Heart right ventricle (tissue), 16 donors: ENCODE measurements around the gene ZFHX2. TPM values are rescaled to one million over a fixed set of nuclear protein-coding genes. Genes with fewer than 3 reads are reported as not detected.

Experiments
- ATAC-seq, 8 donors: fragments of 200-7000 bp; cut with Tn5 transposase; one replicate each; pipeline ENCODE4 v1.9.1; 2020; ENCODE audit warnings: mild to moderate bottlenecking in 8 of 8, moderate library complexity in 8 of 8, moderate number of reproducible peaks in 1 of 8
- DNase-seq, 2 donors: peaks; one replicate each; pipeline ENCODE4 v3.0.0-alpha.2; 2020
- H3K27ac ChIP-seq, 10 donors: fragments of 200-600 bp; sonication (generic) in 2 of 10; one replicate each; pipeline versions ENCODE4 v1.5.0 to v1.8.0; 2020 to 2022; ENCODE audit warnings: mild to moderate bottlenecking in 3 of 10
- H3K27me3 ChIP-seq, 7 donors: fragments of 200-600 bp; one replicate each; pipeline ENCODE4 v1.8.0; 2021 to 2022; ENCODE audit warnings: mild to moderate bottlenecking in 2 of 7
- H3K36me3 ChIP-seq, 9 donors: fragments of 200-600 bp; sonication (generic) in 1 of 9; one replicate each; pipeline versions ENCODE4 v1.5.0 to v1.8.0; 2020 to 2022; ENCODE audit warnings: mild to moderate bottlenecking in 2 of 9
- H3K4me1 ChIP-seq, 9 donors: fragments of 200-600 bp; sonication (generic) in 1 of 9; one replicate each; pipeline versions ENCODE4 v1.5.0 to v1.8.0; 2020 to 2022; ENCODE audit warnings: mild to moderate bottlenecking in 4 of 9
- H3K4me3 ChIP-seq, 10 donors: fragments of 200-600 bp; sonication (generic) in 2 of 10; one replicate each; pipeline versions ENCODE4 v1.5.0 to v1.8.0; 2020 to 2022; ENCODE audit warnings: mild to moderate bottlenecking in 7 of 10, moderate library complexity in 2 of 10
- H3K9me3 ChIP-seq, 11 donors: fragments of 200-600 bp in 10 of 11; sonication (generic) in 2 of 11; one replicate each; pipeline versions ENCODE4 v1.5.0 to v1.8.0; 2013 to 2022; ENCODE audit warnings: mild to moderate bottlenecking in 2 of 11, control low read depth in 1 of 11, moderate library complexity in 1 of 11
- CTCF ChIP-seq, 9 donors: fragments of 200-600 bp; sonication (generic) in 2 of 9; IDR thresholded peaks; one replicate each; pipeline versions ENCODE4 v1.5.0 to v1.8.0; 2021 to 2022; ENCODE audit warnings: antibody characterized with exemption in 9 of 9, mild to moderate bottlenecking in 5 of 9, moderate library complexity in 1 of 9
- WGBS, 2 donors: extraction: QIAGEN DNeasy Blood & Tissue Kit; methylation state at CpG; one replicate each; pipeline ENCODE4 v1.1.7; 2013; ENCODE audit warnings: inconsistent platforms in 1 of 2; 5-methylcytosine and 5-hydroxymethylcytosine counted together
- intact Hi-C, 10 donors: fragments of 100-400 bp; cut with DNase I; formaldehyde crosslinking; loops; one replicate each; pipeline versions ENCODE4 v1.11.1 to v1.14.2; 2022
- polyA plus RNA-seq, 2 donors: library from polyadenylated mRNA; stranded (reverse); fragments of 200-250 nt; gene quantifications; one replicate each; pipeline ENCODE4 v1.2.3, GENCODE V29; 2013
- total RNA-seq, 10 donors: library from RNA; stranded (reverse); fragmentation: NEBNext Ultra II Directional in 3 of 10; extraction: Animal tissue kit (Norgen Biotek cat#: 25700) in 3 of 10; gene quantifications; one replicate each; pipeline versions ENCODE4 v1.2.1 to v1.2.4, GENCODE V29; 2021 to 2023
- donor health status: Arrhythmogenic right ventricular cardiomyopathy.
- donor health status: ischemic (EF 13 %, LVEDD 7.1; RV severe dilation, severe dysfunction).
- donor health status: healthy with polysubstance abuse.
- donor health status: DM: no; HTN: yes; CAD: no.
- donor health status: DM: no; HTN: no; CAD: no.
- donor health status: ischemic (EF 25% LVEDD 6.9; RV normal size, moderate dysfunction).
- donor health status: ischemic (EF 25% LVEDD 5.7; RV mildly dilated, moderate dysfunction).
- donor health status: healthy.
- donor health status: DM: yes; HTN: yes; CAD: no.
- donor health status: Ischemic cardiomyopathy.
- donor health status: ischemic (EF 35%, LVEDD 5.7; RV mildly dilated, moderate dysfunction).
- donor health status: nonischemic (EF 11% LVEDD 7.7; RV severe dilation, severe dysfunction).
- donor health status: DM: yes; HTN: yes; CAD: no.
- donor health status: PGD.
- donor health status: ischemic (EF 29% LVEDD 5.4; RV normal size, mild dysfunction).
- donor health status: nonischemic (EF 23%, LVEDD 6.1; RV moderate dilation, normal function).

Gene ZFHX2
- total and polyA plus RNA-seq, 12 donors = 0.25 to 1.9 (median 0.97) TPM

DNA sequence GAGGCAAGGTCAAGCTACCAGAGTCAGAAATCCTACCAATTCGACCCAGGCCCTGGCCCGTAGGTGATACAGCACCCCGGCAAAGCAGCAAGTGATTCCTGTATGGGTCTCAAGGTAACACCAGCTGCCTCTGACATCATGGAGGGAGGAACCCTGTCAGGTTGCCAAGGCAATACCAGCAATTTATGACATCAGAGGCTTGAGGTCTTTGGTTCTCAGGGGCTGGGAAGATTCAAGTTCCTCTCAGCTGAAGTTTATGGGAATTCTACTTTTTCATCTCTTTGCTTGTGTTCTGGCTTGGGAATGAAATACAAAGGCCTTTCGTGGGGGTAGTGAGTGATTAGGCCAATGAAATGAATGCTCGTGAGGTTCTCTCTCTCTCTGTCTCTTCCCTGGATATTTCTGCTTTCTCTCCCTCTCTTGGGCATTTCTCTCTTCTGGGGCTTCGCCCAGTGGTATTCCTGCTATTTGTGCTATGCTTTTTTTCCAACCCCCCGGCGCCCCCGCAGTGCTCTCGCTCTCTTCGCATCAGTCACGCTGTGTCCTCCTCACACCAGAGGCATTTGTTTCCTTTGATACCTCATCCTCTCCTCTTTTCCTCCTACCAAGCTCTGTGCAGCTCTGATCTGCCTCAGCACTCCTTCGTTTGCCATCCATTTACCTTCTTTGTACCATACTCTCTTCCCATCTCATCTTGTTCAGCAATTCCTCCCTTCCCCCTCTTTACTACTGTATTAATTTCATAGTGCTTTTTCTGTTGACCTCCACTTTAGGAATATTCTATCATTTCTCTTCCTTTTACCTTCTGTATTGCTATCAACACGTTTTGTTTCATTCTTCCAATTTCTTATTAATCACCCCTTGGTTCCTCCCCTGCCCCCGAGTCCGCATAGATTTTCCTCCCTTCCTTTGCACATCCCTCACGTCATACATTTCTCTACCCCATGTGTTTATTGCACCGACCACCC, 2.9 kb downstream of the ZFHX2 start:
- H3K27me3 ChIP-seq = peaks cover 0 to 11% (median 0%) of the 10 kb centered on the region in 7 donors
- TF ChIP-seq CTCF (IDR thresholded peaks at IDR 0.05) = no peak
- DNase-seq (no peak), ATAC-seq (no peak)
- intact Hi-C loops = no loop called here
- peaks cover 0 to 39% (median 19%) of the 10 kb centered on the region in 9 donors for H3K4me1 ChIP-seq
- no peaks in the 10 kb centered on the region for H3K36me3 ChIP-seq
- no peak overlapping the region for H3K4me3 ChIP-seq
- H3K9me3 ChIP-seq = no peaks in the 10 kb centered on the region
- WGBS, 2 donors = 57 to 61% methylated on average over 18 of the region's 18 CpGs
- H3K27ac ChIP-seq = no peak overlapping the region

DNA sequence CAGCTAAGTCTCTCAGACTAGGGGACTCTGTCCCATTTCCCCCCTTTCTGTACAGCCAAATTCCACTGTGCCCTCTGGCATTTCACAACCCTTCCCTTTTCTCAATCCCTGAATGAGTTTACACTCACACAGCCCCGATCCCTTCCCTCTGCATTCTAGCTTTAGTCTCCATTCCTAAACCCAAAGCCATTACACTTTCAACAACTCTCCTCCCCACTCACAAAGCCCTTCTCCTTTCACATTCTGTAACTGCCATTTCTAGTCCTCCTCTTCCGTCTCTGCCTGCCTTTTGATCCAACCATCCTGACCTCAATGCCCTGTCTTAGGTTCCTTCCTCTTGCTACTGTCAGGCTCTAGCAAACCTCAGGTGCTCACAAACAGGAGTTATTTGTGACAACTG, 3.6 kb downstream of the ZFHX2 start:
- no peaks in the 10 kb centered on the region for H3K9me3 ChIP-seq
- 77 to 83% methylated on average over 2 of the region's 2 CpGs for whole genome bisulfite sequencing, 2 donors
- peaks cover 0 to 39% (median 19%) of the 10 kb centered on the region in 9 donors for H3K4me1 ChIP-seq
- H3K4me3 ChIP-seq = no peak overlapping the region
- no peak overlapping the region for H3K27ac ChIP-seq
- ATAC-seq (no peak), DNase-seq (no peak)
- intact Hi-C loops = no loop called here
- H3K27me3 ChIP-seq = peaks cover 0 to 11% (median 0%) of the 10 kb centered on the region in 7 donors
- no peaks in the 10 kb centered on the region for H3K36me3 ChIP-seq
- no peak for TF ChIP-seq CTCF (IDR thresholded peaks at IDR 0.05)

GRCh38 chr14:23546450-23547035, 5.0 kb downstream of the ZFHX2 start:
- ATAC-seq = no peak
- intact Hi-C loops = no loop called here
- WGBS, 2 donors = 69 to 77% methylated on average over 10 of the region's 10 CpGs
- Histone ChIP-seq H3K9me3 (no peaks in the 10 kb centered on the region), H3K4me1 (peaks cover 0 to 34% (median 19%) of the 10 kb centered on the region in 9 donors), H3K4me3 (no peak overlapping the region), H3K27ac (peak overlapping the region in 2 of 10 donors; percentile 74), H3K36me3 (no peaks in the 10 kb centered on the region), H3K27me3 (peaks cover 0 to 11% (median 0%) of the 10 kb centered on the region in 7 donors)
- DNase-seq = no peak
- TF ChIP-seq CTCF (IDR thresholded peaks at IDR 0.05) = no peak

- intact Hi-C loops = no loop called here
- no peaks in the 10 kb centered on the region for H3K9me3 ChIP-seq
- no peaks in the 10 kb centered on the region for H3K36me3 ChIP-seq
- H3K27ac ChIP-seq = peak overlapping the region in 9 of 10 donors; percentile 22 to 77 (median 65)
- H3K4me3 ChIP-seq = no peak overlapping the region
- WGBS, 2 donors = 76 to 82% methylated on average over 4 of the region's 4 CpGs
- H3K27me3 ChIP-seq = peaks cover 0 to 9% (median 0%) of the 10 kb centered on the region in 7 donors
- ATAC-seq (no peak), DNase-seq (no peak)
- H3K4me1 ChIP-seq = peaks cover 0 to 32% (median 19%) of the 10 kb centered on the region in 9 donors
- no peak for TF ChIP-seq CTCF (IDR thresholded peaks at IDR 0.05)
Measured at GRCh38 chr14:23545740-23546365, 5.7 kb downstream of the ZFHX2 start.
